ENCODE results near the gene ARL11. TPM values are rescaled to one million over a fixed set of nuclear protein-coding genes. Genes with fewer than 3 reads are reported as not detected.

The ARL11 gene
- total RNA-seq, 4 donors from 2014 or later: 0.16 to 0.55 (median 0.28) TPM

DNA sequence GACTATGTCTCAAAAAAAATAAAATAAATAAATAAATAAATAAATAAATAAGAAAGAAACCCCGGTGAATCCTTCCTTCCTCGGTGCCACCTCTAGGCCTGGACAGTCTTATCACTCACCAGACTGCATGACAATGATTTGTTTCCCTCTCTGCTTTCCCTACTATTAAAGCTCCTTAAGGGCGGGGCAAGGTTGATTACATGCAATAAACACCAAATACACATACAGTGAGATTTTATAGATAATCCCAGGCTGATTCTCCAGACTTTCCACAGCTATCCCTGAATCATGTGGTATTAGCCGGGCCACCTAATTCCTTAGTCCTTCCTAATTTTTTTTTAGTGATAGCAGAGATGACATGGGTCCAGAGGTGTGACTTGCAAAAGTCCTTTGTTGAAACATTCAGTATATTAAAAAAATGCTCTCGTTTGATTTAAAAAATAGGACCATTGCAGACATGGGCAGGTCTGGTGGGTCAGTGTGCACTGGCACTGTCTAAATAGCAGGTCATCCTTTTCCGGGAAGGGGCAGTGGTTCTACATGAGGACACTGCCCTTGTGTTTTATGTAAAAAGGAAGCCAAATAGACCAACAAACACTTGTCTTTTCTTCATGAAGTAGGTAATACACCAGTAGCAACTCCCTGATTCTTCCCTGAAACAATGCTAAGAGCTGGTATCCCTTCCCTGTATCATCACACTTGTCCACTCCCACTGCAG lies 48.4 kb downstream of the ARL11 start:
- no peaks in the 10 kb centered on the region for H3K9me3 ChIP-seq
- no peaks in the 10 kb centered on the region for H3K4me1 ChIP-seq
- no peak for TF ChIP-seq POLR2AphosphoS5 (IDR thresholded peaks at IDR 0.05)
- TF ChIP-seq, protein P1, sequence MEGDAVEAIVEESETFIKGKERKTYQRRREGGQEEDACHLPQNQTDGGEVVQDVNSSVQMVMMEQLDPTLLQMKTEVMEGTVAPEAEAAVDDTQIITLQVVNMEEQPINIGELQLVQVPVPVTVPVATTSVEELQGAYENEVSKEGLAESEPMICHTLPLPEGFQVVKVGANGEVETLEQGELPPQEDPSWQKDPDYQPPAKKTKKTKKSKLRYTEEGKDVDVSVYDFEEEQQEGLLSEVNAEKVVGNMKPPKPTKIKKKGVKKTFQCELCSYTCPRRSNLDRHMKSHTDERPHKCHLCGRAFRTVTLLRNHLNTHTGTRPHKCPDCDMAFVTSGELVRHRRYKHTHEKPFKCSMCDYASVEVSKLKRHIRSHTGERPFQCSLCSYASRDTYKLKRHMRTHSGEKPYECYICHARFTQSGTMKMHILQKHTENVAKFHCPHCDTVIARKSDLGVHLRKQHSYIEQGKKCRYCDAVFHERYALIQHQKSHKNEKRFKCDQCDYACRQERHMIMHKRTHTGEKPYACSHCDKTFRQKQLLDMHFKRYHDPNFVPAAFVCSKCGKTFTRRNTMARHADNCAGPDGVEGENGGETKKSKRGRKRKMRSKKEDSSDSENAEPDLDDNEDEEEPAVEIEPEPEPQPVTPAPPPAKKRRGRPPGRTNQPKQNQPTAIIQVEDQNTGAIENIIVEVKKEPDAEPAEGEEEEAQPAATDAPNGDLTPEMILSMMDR (IDR thresholded peaks at IDR 0.05): no peak
- no peak for TF ChIP-seq EP300 (IDR thresholded peaks at IDR 0.05)
- TF ChIP-seq POLR2A (IDR thresholded peaks at IDR 0.05): no peak
- H3K27me3 ChIP-seq: no peaks in the 10 kb centered on the region
- no peak overlapping the region for H3K27ac ChIP-seq
- DNase-seq (ENCODE audit: low spot score in 2 of 2): no peak
- WGBS: 93% methylated on average over 6 of the region's 6 CpGs
- no peak overlapping the region for H3K4me3 ChIP-seq
- peaks cover 8% of the 10 kb centered on the region for H3K36me3 ChIP-seq

DNA sequence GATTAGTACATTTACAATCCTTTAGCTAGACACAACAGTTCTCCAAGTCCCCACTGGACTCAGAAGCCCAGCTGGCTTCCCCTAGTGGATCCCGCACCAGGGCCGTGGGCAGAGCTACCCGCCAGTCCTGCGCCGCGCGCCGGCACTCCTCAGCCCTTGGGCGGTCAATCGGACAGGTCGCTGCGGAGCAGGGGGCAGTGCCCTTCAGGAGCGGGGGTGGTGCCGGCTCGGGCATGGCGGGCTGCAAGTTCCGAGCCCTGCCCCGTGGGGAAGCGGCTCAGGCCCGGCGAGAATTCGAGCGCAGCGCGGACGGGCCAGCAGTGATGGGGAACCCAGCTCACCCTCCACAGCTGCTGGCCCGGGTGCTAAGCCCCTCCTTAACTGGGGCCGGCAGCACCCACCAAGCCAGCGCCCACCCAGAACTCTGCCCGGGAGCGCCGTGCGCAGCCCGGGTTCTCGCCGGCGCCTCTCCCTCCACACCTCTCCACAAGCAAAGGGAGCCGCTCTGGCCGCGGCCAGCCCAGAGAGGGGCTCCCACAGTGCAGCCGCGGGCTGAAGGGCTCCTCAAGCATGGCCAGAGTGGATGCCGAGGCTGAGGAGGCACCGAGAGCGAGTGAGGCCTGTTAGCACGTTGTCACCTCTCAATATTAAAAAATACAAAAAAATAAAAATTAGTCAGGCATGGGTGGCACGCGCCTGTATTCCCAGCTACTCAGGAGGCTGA lies 50.0 kb downstream of the ARL11 start:
- peaks cover 3% of the 10 kb centered on the region for H3K4me1 ChIP-seq
- H3K36me3 ChIP-seq: peaks cover 8% of the 10 kb centered on the region
- WGBS: 96% methylated on average over 42 of the region's 48 CpGs
- H3K27me3 ChIP-seq: no peaks in the 10 kb centered on the region
- no peak for DNase-seq (ENCODE audit: low spot score in 2 of 2)
- H3K4me3 ChIP-seq: no peak overlapping the region
- TF ChIP-seq, protein P1 (IDR thresholded peaks at IDR 0.05): no peak
- TF ChIP-seq POLR2AphosphoS5 (IDR thresholded peaks at IDR 0.05) (no peak), EP300 (IDR thresholded peaks at IDR 0.05) (no peak), POLR2A (IDR thresholded peaks at IDR 0.05) (no peak)
- no peaks in the 10 kb centered on the region for H3K9me3 ChIP-seq
- H3K27ac ChIP-seq: no peak overlapping the region

DNA sequence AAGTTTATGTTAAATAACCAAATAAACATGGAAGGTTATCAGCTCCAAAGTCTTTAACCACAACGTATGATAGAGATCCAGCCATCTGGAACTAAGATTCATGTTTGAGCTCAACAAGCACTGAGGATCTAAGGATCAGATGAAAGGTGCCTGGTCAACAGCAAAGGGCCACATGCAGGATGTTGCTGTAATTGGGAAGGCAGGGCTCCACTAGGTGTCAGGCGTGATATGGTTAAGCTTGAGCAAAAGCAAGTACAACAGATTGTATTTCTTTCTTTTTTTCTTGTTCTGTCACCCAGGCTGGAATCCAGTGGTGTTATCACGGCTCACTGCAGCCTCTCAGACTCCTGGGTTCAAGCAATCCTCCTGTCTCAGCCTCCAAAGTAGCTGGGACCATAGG lies 50.9 kb downstream of the ARL11 start:
- TF ChIP-seq POLR2AphosphoS5 (IDR thresholded peaks at IDR 0.05): no peak
- TF ChIP-seq POLR2A (IDR thresholded peaks at IDR 0.05): no peak
- no peak for TF ChIP-seq EP300 (IDR thresholded peaks at IDR 0.05)
- Histone ChIP-seq H3K27me3 (no peaks in the 10 kb centered on the region), H3K4me1 (peaks cover 3% of the 10 kb centered on the region), H3K27ac (no peak overlapping the region), H3K9me3 (no peaks in the 10 kb centered on the region), H3K36me3 (peaks cover 8% of the 10 kb centered on the region), H3K4me3 (no peak overlapping the region)
- 85% methylated on average over 3 of the region's 3 CpGs for WGBS
- DNase-seq (ENCODE audit: low spot score in 2 of 2): no peak

DNA sequence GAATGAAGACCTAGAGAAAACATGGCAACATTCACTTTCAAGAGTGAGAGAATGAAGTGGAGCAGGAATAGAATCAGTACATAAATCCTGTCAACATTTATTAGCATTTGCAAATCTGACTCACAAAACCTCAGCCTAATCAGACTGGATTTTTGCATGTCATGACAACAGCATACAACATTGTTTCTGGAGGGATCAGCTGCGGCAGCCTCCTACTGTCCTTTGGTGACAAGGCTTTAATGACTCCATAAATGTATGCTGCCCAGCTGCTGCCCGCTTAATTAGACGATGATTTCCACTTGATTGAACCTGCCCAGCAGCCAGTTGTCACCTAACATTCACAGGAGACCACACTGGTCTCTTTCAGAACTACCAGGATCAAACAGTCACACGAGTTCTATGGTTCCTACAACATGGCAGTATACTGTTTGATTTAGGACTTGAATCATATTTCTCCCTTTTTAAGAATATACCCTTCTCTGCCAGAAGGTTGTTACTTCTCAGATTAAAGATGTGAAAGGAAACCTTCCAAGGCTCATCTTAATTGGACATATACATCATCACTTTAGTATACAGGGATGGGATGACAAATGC lies 53.6 kb downstream of the ARL11 start:
- Histone ChIP-seq H3K9me3 (no peaks in the 10 kb centered on the region), H3K4me1 (peaks cover 3% of the 10 kb centered on the region), H3K27me3 (no peaks in the 10 kb centered on the region), H3K27ac (no peak overlapping the region), H3K4me3 (no peak overlapping the region), H3K36me3 (peaks cover 4% of the 10 kb centered on the region)
- TF ChIP-seq, protein P1 (IDR thresholded peaks at IDR 0.05): no peak
- TF ChIP-seq POLR2AphosphoS5 (IDR thresholded peaks at IDR 0.05) (no peak), POLR2A (IDR thresholded peaks at IDR 0.05) (no peak), EP300 (IDR thresholded peaks at IDR 0.05) (no peak)
- 46% methylated on average over 4 of the region's 4 CpGs for WGBS
- DNase-seq (ENCODE audit: low spot score in 2 of 2): no peak

Other genes starting within 250 kb of the ARL11 start
- 10 to 100 TPM; 17.8 to 45.1 (median 28.6) TPM for gene CAB39L, start 184.4 kb upstream of the ARL11 start, total RNA-seq
- 10 to 100 TPM in 2 of 4 donors, 1 to 10 TPM in 2; 5.3 to 19.8 (median 11.0) TPM for gene SETDB2, start 184.2 kb upstream of the ARL11 start, total RNA-seq
- 10 to 100 TPM; 26.1 to 86.5 (median 35.3) TPM for gene PHF11, start 132.6 kb upstream of the ARL11 start, total RNA-seq
- gene RCBTB1, start 42.9 kb upstream of the ARL11 start, total RNA-seq: 10 to 100 TPM in 2 of 4 donors, 1 to 10 TPM in 2; 8.2 to 11.1 (median 10.2) TPM
- gene EBPL, start 63.0 kb downstream of the ARL11 start, total RNA-seq: 100 to 1,000 TPM in 2 of 4 donors, 10 to 100 TPM in 2; 38.2 to 130 (median 87.0) TPM
- gene KPNA3, start 164.2 kb downstream of the ARL11 start, total RNA-seq: 10 to 100 TPM; 17.1 to 27.3 (median 23.6) TPM

Measured in suprapubic skin (tissue), 4 donors.